Neural progenitor cell (in vitro differentiated cells): ENCODE measurements around the gene C10orf105. TPM values are rescaled to one million over a fixed set of nuclear protein-coding genes. Genes with fewer than 3 reads are reported as not detected.

Experiments
- DNase-seq: peaks from one replicate; pipeline ENCODE4 v3.0.0-alpha.2; 2016; ENCODE audit warnings: low spot score
- H2AFZ ChIP-seq: fragments of 200-600 bp; sonication (generic); replicated peaks from 2 replicates; pipeline ENCODE4 v1.6.1; 2016; ENCODE audit warnings: antibody characterized with exemption
- H3F3A ChIP-seq: fragments of 200-600 bp; sonication (generic); 2 replicates; pipeline ENCODE4 v1.6.1; 2016; ENCODE audit warnings: antibody characterized with exemption, low read depth
- H3K27ac ChIP-seq: fragments of 200-600 bp; sonication (generic); 2 replicates; pipeline ENCODE4 v1.5.1; 2016; ENCODE audit warnings: mild to moderate bottlenecking
- H3K27me3 ChIP-seq: fragments of 200-600 bp; sonication (generic); 2 replicates; pipeline ENCODE4 v1.6.1; 2016; ENCODE audit warnings: mild to moderate bottlenecking, moderate library complexity
- H3K36me3 ChIP-seq: fragments of 200-600 bp; sonication (generic); 2 replicates; pipeline ENCODE4 v1.5.1; 2016
- H3K4me1 ChIP-seq: fragments of 200-600 bp; sonication (generic); 2 replicates; pipeline ENCODE4 v1.6.1; 2016; ENCODE audit warnings: mixed run types
- H3K4me2 ChIP-seq: fragments of 200-600 bp; sonication (generic); 2 replicates; pipeline ENCODE4 v1.6.1; 2016
- H3K4me3 ChIP-seq: fragments of 200-600 bp; sonication (generic); 2 replicates; pipeline ENCODE4 v1.5.1; 2016
- H3K79me2 ChIP-seq: fragments of 200-600 bp; sonication (generic); 2 replicates; pipeline ENCODE4 v1.6.1; 2016; ENCODE audit warnings: low read depth
- H3K9ac ChIP-seq: fragments of 200-600 bp; sonication (generic); 2 replicates; pipeline ENCODE4 v1.6.1; 2016
- H3K9me3 ChIP-seq: fragments of 200-600 bp; sonication (generic); 2 replicates; pipeline ENCODE4 v1.5.1; 2016; ENCODE audit warnings: low read depth
- H4K20me1 ChIP-seq: fragments of 200-600 bp; sonication (generic); 2 replicates; pipeline ENCODE4 v1.6.1; 2016; ENCODE audit warnings: low read depth
- H3K27ac Mint-ChIP-seq: 3 replicates; pipeline ENCODE4 v1.8.0; 2021; ENCODE audit warnings: mixed read lengths
- H3K27me3 Mint-ChIP-seq: 2 replicates; pipeline ENCODE4 v1.8.0; 2022; ENCODE audit warnings: low read depth, mild to moderate bottlenecking, inconsistent platforms, moderate library complexity, mixed read lengths; ENCODE audit not compliant: insufficient read depth
- H3K36me3 Mint-ChIP-seq: 3 replicates; pipeline ENCODE4 v1.8.0; 2021; ENCODE audit warnings: mixed read lengths
- H3K4me1 Mint-ChIP-seq: 3 replicates; pipeline ENCODE4 v1.8.0; 2021; ENCODE audit warnings: mixed read lengths
- H3K4me3 Mint-ChIP-seq: 3 replicates; pipeline ENCODE4 v1.8.0; 2021; ENCODE audit warnings: mild to moderate bottlenecking, moderate library complexity, mixed read lengths
- H3K9me3 Mint-ChIP-seq: 3 replicates; pipeline ENCODE4 v1.8.0; 2020; ENCODE audit warnings: mixed read lengths
- EZH2 ChIP-seq: fragments of 200-600 bp; sonication (generic); IDR thresholded peaks from 2 replicates; pipeline ENCODE4 v1.6.1; 2017; ENCODE audit warnings: antibody characterized with exemption, mild to moderate bottlenecking, moderate library complexity
- EZH2phosphoT487 ChIP-seq: fragments of 200-600 bp; sonication (generic); IDR thresholded peaks from 2 replicates; pipeline ENCODE4 v1.6.1; 2017; ENCODE audit warnings: antibody characterized with exemption
- total RNA-seq: library from RNA; depleted of rRNA; stranded (reverse); fragments of >200 nt; gene quantifications from 2 replicates; pipeline ENCODE4 v1.2.3, GENCODE V29; 2015; ENCODE audit warnings: low replicate concordance
- TF ChIP-seq, protein P1 (sequence below): fragments of 200-600 bp; sonication (generic); IDR thresholded peaks from 2 replicates; pipeline ENCODE4 v1.5.1; 2017; ENCODE audit warnings: antibody characterized with exemption, mild to moderate bottlenecking

C10orf105 gene
- total RNA-seq, 1 donor from 2014 or later: 0.39 TPM

DNA sequence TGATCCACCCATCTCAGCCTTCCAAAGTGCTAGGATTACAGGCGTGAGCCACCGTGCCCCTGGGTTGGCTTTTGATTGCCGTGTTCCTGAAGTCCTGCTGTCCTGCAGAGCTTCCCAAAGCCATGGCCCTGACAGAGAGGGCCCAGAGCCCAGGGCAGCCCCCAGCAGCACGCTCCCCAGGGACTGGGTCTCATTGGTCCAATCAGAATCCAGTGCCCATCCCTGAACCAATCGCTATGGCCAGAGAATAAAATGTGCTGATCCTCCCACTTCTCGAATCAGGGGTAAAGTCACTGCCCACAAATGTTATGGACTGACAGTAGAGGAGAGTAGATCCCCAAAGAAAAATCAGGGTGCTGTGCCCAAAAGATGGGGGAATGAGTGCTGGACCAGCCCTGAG lies 5.0 kb upstream of the C10orf105 start:
- H3K27ac ChIP-seq: no peak overlapping the region
- no peaks in the 10 kb centered on the region for H3K27me3 ChIP-seq
- H3K4me3 ChIP-seq: no peak overlapping the region
- TF ChIP-seq EZH2phosphoT487: no peak
- TF ChIP-seq, protein P1, sequence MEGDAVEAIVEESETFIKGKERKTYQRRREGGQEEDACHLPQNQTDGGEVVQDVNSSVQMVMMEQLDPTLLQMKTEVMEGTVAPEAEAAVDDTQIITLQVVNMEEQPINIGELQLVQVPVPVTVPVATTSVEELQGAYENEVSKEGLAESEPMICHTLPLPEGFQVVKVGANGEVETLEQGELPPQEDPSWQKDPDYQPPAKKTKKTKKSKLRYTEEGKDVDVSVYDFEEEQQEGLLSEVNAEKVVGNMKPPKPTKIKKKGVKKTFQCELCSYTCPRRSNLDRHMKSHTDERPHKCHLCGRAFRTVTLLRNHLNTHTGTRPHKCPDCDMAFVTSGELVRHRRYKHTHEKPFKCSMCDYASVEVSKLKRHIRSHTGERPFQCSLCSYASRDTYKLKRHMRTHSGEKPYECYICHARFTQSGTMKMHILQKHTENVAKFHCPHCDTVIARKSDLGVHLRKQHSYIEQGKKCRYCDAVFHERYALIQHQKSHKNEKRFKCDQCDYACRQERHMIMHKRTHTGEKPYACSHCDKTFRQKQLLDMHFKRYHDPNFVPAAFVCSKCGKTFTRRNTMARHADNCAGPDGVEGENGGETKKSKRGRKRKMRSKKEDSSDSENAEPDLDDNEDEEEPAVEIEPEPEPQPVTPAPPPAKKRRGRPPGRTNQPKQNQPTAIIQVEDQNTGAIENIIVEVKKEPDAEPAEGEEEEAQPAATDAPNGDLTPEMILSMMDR: no peak
- TF ChIP-seq EZH2: no peak
- H3K4me2 ChIP-seq: no peak overlapping the region
- no peak overlapping the region for H2AFZ ChIP-seq
- no peaks in the 10 kb centered on the region for H3F3A ChIP-seq
- no peaks in the 10 kb centered on the region for H3K79me2 ChIP-seq
- no peaks in the 10 kb centered on the region for H3K36me3 Mint-ChIP-seq
- peaks cover 9% of the 10 kb centered on the region for H3K27me3 Mint-ChIP-seq
- H3K27ac Mint-ChIP-seq: peak overlapping the region; percentile 37
- H3K4me3 Mint-ChIP-seq: no peak overlapping the region
- no peaks in the 10 kb centered on the region for H3K9me3 ChIP-seq
- DNase-seq: no peak
- peaks cover 48% of the 10 kb centered on the region for H3K4me1 Mint-ChIP-seq
- peaks cover 18% of the 10 kb centered on the region for H3K4me1 ChIP-seq
- H3K9ac ChIP-seq: no peak overlapping the region
- H3K36me3 ChIP-seq: no peaks in the 10 kb centered on the region
- H3K9me3 Mint-ChIP-seq: no peaks in the 10 kb centered on the region
- H4K20me1 ChIP-seq: no peaks in the 10 kb centered on the region

DNA sequence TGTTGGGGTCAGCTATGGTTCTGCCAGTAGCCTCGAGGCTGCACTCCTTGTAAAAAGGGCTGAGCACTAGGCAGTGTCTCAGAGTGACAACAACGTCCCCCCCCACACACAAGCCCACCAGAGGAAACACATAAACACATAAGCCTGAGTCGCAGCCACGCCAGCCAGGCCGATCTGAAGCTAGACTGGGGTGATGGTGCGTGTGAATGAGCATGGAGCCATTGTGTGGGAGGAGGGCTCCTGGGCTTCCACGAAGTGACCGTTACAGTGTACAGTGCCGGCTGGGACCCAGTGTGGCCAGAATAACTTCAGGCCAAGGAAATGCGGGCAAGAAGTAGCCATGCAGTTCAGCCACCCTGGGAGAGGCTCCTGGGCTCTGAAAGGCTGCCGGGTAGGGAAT lies 3.7 kb upstream of the C10orf105 start:
- Histone ChIP-seq H3K27ac (no peak overlapping the region), H2AFZ (no peak overlapping the region), H3F3A (peaks cover 3% of the 10 kb centered on the region), H3K79me2 (no peaks in the 10 kb centered on the region), H3K4me3 (no peak overlapping the region), H3K27me3 (no peaks in the 10 kb centered on the region), H3K4me2 (no peak overlapping the region), H3K36me3 (no peaks in the 10 kb centered on the region), H4K20me1 (no peaks in the 10 kb centered on the region), H3K4me1 (peaks cover 23% of the 10 kb centered on the region), H3K9ac (no peak overlapping the region), H3K9me3 (no peaks in the 10 kb centered on the region)
- Mint-ChIP-seq H3K27me3 (peaks cover 7% of the 10 kb centered on the region), H3K36me3 (no peaks in the 10 kb centered on the region), H3K4me3 (no peak overlapping the region), H3K9me3 (no peaks in the 10 kb centered on the region), H3K4me1 (peaks cover 43% of the 10 kb centered on the region), H3K27ac (peak overlapping the region; percentile 81)
- TF ChIP-seq EZH2phosphoT487: no peak
- TF ChIP-seq, protein P1: no peak
- no peak for TF ChIP-seq EZH2
- DNase-seq: no peak

DNA sequence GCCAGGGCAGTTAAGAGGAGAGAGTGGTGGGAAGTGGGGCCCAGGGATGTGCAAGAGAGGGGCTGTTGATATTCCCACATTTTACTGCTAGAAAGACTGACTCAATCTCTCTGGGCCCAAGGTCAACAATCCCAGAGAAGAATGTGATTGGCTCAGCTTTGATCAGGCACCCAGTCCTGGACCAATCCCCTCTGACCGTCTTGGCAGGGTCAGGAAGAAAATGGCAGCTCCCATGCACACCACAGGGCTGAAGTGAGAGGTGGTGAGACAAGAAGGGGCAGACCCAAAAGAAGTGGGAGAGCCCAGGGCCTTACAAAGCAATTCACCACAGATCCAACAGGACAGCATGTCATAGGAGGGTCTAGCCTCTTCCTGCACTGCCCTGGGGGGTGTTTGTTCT lies 3.3 kb upstream of the C10orf105 start:
- H3K9me3 Mint-ChIP-seq: no peaks in the 10 kb centered on the region
- TF ChIP-seq, protein P1: no peak
- no peak for TF ChIP-seq EZH2
- no peak for TF ChIP-seq EZH2phosphoT487
- H3K36me3 ChIP-seq: no peaks in the 10 kb centered on the region
- H2AFZ ChIP-seq: no peak overlapping the region
- H3K4me2 ChIP-seq: no peak overlapping the region
- H3K9ac ChIP-seq: no peak overlapping the region
- H3K27me3 ChIP-seq: no peaks in the 10 kb centered on the region
- H3K4me1 ChIP-seq: peaks cover 21% of the 10 kb centered on the region
- peak overlapping the region; percentile 1 for H3K27ac Mint-ChIP-seq
- H4K20me1 ChIP-seq: no peaks in the 10 kb centered on the region
- peaks cover 7% of the 10 kb centered on the region for H3K27me3 Mint-ChIP-seq
- no peak for DNase-seq
- no peak overlapping the region for H3K27ac ChIP-seq
- H3K9me3 ChIP-seq: no peaks in the 10 kb centered on the region
- H3K4me1 Mint-ChIP-seq: peaks cover 40% of the 10 kb centered on the region
- H3K79me2 ChIP-seq: no peaks in the 10 kb centered on the region
- H3F3A ChIP-seq: peaks cover 3% of the 10 kb centered on the region
- no peaks in the 10 kb centered on the region for H3K36me3 Mint-ChIP-seq
- H3K4me3 ChIP-seq: no peak overlapping the region
- no peak overlapping the region for H3K4me3 Mint-ChIP-seq
